IMR-90 (cell line): ENCODE measurements around the gene MYOM1. TPM values are rescaled to one million over a fixed set of nuclear protein-coding genes. Genes with fewer than 3 reads are reported as not detected.

ENCODE experiments used
- ATAC-seq: fragments of 200-7000 bp; cut with Tn5 transposase; 2 replicates; pipeline ENCODE4 v1.9.1; 2020; ENCODE audit warnings: low read depth, mild to moderate bottlenecking, moderate library complexity
- BruUV-seq: library from RNA; stranded (reverse); fragments of 400-500 nt; replicated peaks from 2 replicates; lab custom pipeline; 2021; lab: Mats Ljungman, UMichigan
- CTCF ChIA-PET: fragments of 300-600 bp; formaldehyde crosslinking; extraction: SDS; loops from one replicate; lab custom pipeline; 2021; ENCODE audit warnings: antibody characterized with exemption; lab: Yijun Ruan, JAX
- POLR2A ChIA-PET: fragments of 300-600 bp; sonication (Branson Sonifier 250); formaldehyde crosslinking; loops from one replicate; lab custom pipeline; 2022; ENCODE audit warnings: antibody characterized with exemption; ENCODE audit not compliant: unreplicated experiment; lab: Charles Lee
- DNase-seq: peaks from one replicate; pipeline ENCODE4 v3.0.0; 2013
- H2AFZ ChIP-seq: replicated peaks from 2 replicates; pipeline ENCODE3; 2013; ENCODE audit warnings: low read length, mild to moderate bottlenecking; ENCODE audit not compliant: poor library complexity
- H2AK5ac ChIP-seq: 2 replicates; pipeline ENCODE4 v1.6.1; 2013; ENCODE audit warnings: low read depth, low read length, inconsistent platforms
- H2AK9ac ChIP-seq: replicated peaks from 2 replicates; pipeline ENCODE3; 2013; ENCODE audit warnings: mild to moderate bottlenecking, low read depth, low read length, moderate library complexity; ENCODE audit not compliant: poor library complexity
- H2BK120ac ChIP-seq: 2 replicates; pipeline ENCODE4 v1.6.1; 2013; ENCODE audit warnings: low read depth, low read length, inconsistent platforms
- H2BK15ac ChIP-seq: 3 replicates; pipeline ENCODE4 v1.6.1; 2013; ENCODE audit warnings: low read depth, low read length, inconsistent platforms
- H2BK20ac ChIP-seq: 2 replicates; pipeline ENCODE4 v1.6.1; 2013; ENCODE audit warnings: low read depth, mild to moderate bottlenecking, inconsistent platforms, low read length, moderate library complexity
- H2BK5ac ChIP-seq: 2 replicates; pipeline ENCODE4 v1.6.1; 2013; ENCODE audit warnings: mild to moderate bottlenecking, low read depth, low read length, inconsistent platforms; ENCODE audit not compliant: poor library complexity, severe bottlenecking
- H3K14ac ChIP-seq: replicated peaks from 2 replicates; pipeline ENCODE4 v1.6.1; 2013; ENCODE audit warnings: low read depth, low read length, inconsistent platforms
- H3K18ac ChIP-seq: 2 replicates; pipeline ENCODE4 v1.6.1; 2013; ENCODE audit warnings: low read depth, low read length, control low read depth
- H3K23ac ChIP-seq: 2 replicates; pipeline ENCODE4 v1.6.1; 2013; ENCODE audit warnings: low read depth, low read length, inconsistent platforms
- H3K27ac ChIP-seq: 2 replicates; pipeline ENCODE4 v1.5.1; 2013; ENCODE audit warnings: mild to moderate bottlenecking, control low read depth, low read length; ENCODE audit not compliant: insufficient read depth
- H3K27me3 ChIP-seq: 2 replicates; pipeline ENCODE4 v1.6.1; 2013; ENCODE audit warnings: low read length; ENCODE audit not compliant: control insufficient read depth, insufficient read depth
- H3K36me3 ChIP-seq: 2 replicates; pipeline ENCODE4 v1.6.1; 2013; ENCODE audit warnings: low read length, mixed read lengths; ENCODE audit not compliant: control insufficient read depth, insufficient read depth
- H3K4ac ChIP-seq: 2 replicates; pipeline ENCODE4 v1.6.1; 2013; ENCODE audit warnings: low read depth, low read length, inconsistent platforms
- H3K4me1 ChIP-seq: 2 replicates; pipeline ENCODE4 v1.6.1; 2013; ENCODE audit warnings: low read length, mixed read lengths; ENCODE audit not compliant: control insufficient read depth, insufficient read depth
- H3K4me2 ChIP-seq: 2 replicates; pipeline ENCODE4 v1.6.1; 2013; ENCODE audit warnings: low read depth, mild to moderate bottlenecking, control low read depth, low read length, moderate library complexity
- H3K4me3 ChIP-seq: 2 replicates; pipeline ENCODE4 v1.5.1; 2013; ENCODE audit warnings: low read depth, mild to moderate bottlenecking, control low read depth, low read length, moderate library complexity; ENCODE audit not compliant: insufficient read depth
- H3K56ac ChIP-seq: 2 replicates; pipeline ENCODE4 v1.6.1; 2013; ENCODE audit warnings: low read length, inconsistent platforms; ENCODE audit not compliant: insufficient read depth; ENCODE audit errors: extremely low read depth
- H3K79me1 ChIP-seq, 2 experiments: 2 replicates each; pipeline ENCODE4 v1.6.1; 2013; ENCODE audit warnings: low read length in 2 of 2, inconsistent platforms in 1 of 2, low read depth in 1 of 2
- H3K9ac ChIP-seq: 2 replicates; pipeline ENCODE4 v1.6.1; 2013; ENCODE audit warnings: low read depth, low read length, control low read depth
- H3K9me1 ChIP-seq: 2 replicates; pipeline ENCODE4 v1.6.1; 2013; ENCODE audit warnings: low read length, inconsistent platforms; ENCODE audit not compliant: insufficient read depth
- H3K9me3 ChIP-seq: 2 replicates; pipeline ENCODE4 v1.6.1; 2013; ENCODE audit warnings: low read length; ENCODE audit not compliant: control insufficient read depth, insufficient read depth
- H4K20me1 ChIP-seq: 2 replicates; pipeline ENCODE4 v1.6.1; 2013; ENCODE audit warnings: low read length, inconsistent platforms; ENCODE audit not compliant: insufficient read depth
- H4K5ac ChIP-seq: 2 replicates; pipeline ENCODE4 v1.6.1; 2013; ENCODE audit warnings: mild to moderate bottlenecking, low read depth, low read length, control low read depth
- H4K8ac ChIP-seq, 2 experiments: 2 replicates each; pipeline ENCODE4 v1.6.1; 2013; ENCODE audit warnings: low read depth in 2 of 2, low read length in 2 of 2, control low read depth in 1 of 2, inconsistent platforms in 1 of 2
- H4K91ac ChIP-seq: 2 replicates; pipeline ENCODE4 v1.6.1; 2013; ENCODE audit warnings: low read depth, low read length, inconsistent platforms; ENCODE audit not compliant: insufficient read depth
- BHLHE40 ChIP-seq: fragments of 150-350 bp; IDR thresholded peaks from 2 replicates; pipeline ENCODE4 v1.6.1; 2016; ENCODE audit warnings: mild to moderate bottlenecking, low read depth, low read length
- CEBPB ChIP-seq: IDR thresholded peaks from 2 replicates; pipeline ENCODE4 v1.6.1; 2012; ENCODE audit warnings: low read depth, low read length, improper control_type of control experiment
- CHD1 ChIP-seq: IDR thresholded peaks from 2 replicates; pipeline ENCODE4 v1.6.1; 2012; ENCODE audit warnings: low read depth, low read length, improper control_type of control experiment
- CTCF ChIP-seq: conservative IDR thresholded peaks from 2 replicates; pipeline ENCODE4 v1.5.1; 2012; ENCODE audit warnings: mild to moderate bottlenecking, low read depth, low read length, improper control_type of control experiment
- FOS ChIP-seq: fragments of 150-350 bp; IDR thresholded peaks from 2 replicates; pipeline ENCODE4 v1.6.1; 2016; ENCODE audit warnings: low read depth, low read length
- MAZ ChIP-seq: IDR thresholded peaks from 2 replicates; pipeline ENCODE4 v1.6.1; 2012; ENCODE audit warnings: low read depth, mild to moderate bottlenecking, low read length, improper control_type of control experiment, moderate library complexity, borderline replicate concordance
- MXI1 ChIP-seq: IDR thresholded peaks from 2 replicates; pipeline ENCODE4 v1.6.1; 2012; ENCODE audit warnings: low read depth, mild to moderate bottlenecking, low read length, moderate library complexity, borderline replicate concordance
- POLR2A ChIP-seq: IDR thresholded peaks from 2 replicates; pipeline ENCODE4 v1.6.1; 2012; ENCODE audit warnings: mild to moderate bottlenecking, low read depth, low read length
- SMC3 ChIP-seq: fragments of 150-350 bp; IDR thresholded peaks from 2 replicates; pipeline ENCODE4 v1.6.1; 2016; ENCODE audit warnings: low read depth, mild to moderate bottlenecking, antibody characterized with exemption, low read length, moderate library complexity
- USF2 ChIP-seq: fragments of 150-350 bp; IDR thresholded peaks from 2 replicates; pipeline ENCODE4 v1.6.1; 2017; ENCODE audit warnings: mild to moderate bottlenecking, antibody characterized with exemption, low read length, low read depth
- WGBS, 2 experiments: methylation state at CpG; one replicate each; pipeline versions ENCODE4 v1.1.5 to v1.1.7; 2013; ENCODE audit warnings: missing lambda C conversion rate in 2 of 2; ENCODE audit not compliant: insufficient read length in 1 of 2; ENCODE audit errors: extremely low coverage in 2 of 2; 5-methylcytosine and 5-hydroxymethylcytosine counted together
- dilution Hi-C: fragments of 300-500 bp; cut with HindIII; formaldehyde crosslinking; loops from one replicate; pipeline ENCODE4 v1.14.3; 2018; ENCODE audit warnings: low sequenced_read_pairs; ENCODE audit not compliant: unreplicated experiment
- in situ Hi-C: fragments of 300-500 bp; cut with MboI; formaldehyde crosslinking; loops from 3 replicates; pipeline ENCODE4 v1.14.3; 2019; ENCODE audit warnings: low sequenced_read_pairs, inconsistent platforms, mixed read lengths
- intact Hi-C: fragments of 100-400 bp; cut with micrococcal nuclease; formaldehyde crosslinking; loops from 2 replicates; pipeline ENCODE4 v1.10.0; 2022
- polyA plus RNA-seq, 3 experiments: library from polyadenylated mRNA; depleted of rRNA; stranded (reverse); fragments of >200 nt; gene quantifications; 2 replicates each; pipeline ENCODE4 v1.2.3, GENCODE V29; 2012; ENCODE audit warnings: low replicate concordance in 1 of 3
- total RNA-seq: library from RNA; depleted of rRNA; stranded (reverse); fragments of >200 nt; gene quantifications from 2 replicates; pipeline ENCODE4 v1.2.3, GENCODE V29; 2012

Gene MYOM1
- total and polyA plus RNA-seq, 2 of the 4 experiments (the other 2 are of a cell fraction), result under 0.01 to 0.10 TPM

- Histone ChIP-seq H2BK15ac (no peak overlapping the region), H2AK5ac (no peak overlapping the region), H3K4me2 (no peak overlapping the region), H3K4me3 (no peak overlapping the region), H2BK5ac (no peak overlapping the region), H4K20me1 (no peaks in the 10 kb centered on the region), H3K79me1 (no peaks in the 10 kb centered on the region), H4K8ac (no peak overlapping the region), H3K18ac (no peak overlapping the region), H4K91ac (no peak overlapping the region), H2AFZ (no peak overlapping the region), H3K14ac (no peak overlapping the region), H3K4ac (no peak overlapping the region), H3K27ac (no peak overlapping the region), H3K4me1 (no peaks in the 10 kb centered on the region), H3K27me3 (peaks cover 8% of the 10 kb centered on the region), H2AK9ac (no peak overlapping the region), H2BK120ac (no peak overlapping the region), H4K5ac (no peak overlapping the region), H3K9ac (no peak overlapping the region), H3K36me3 (no peaks in the 10 kb centered on the region), H2BK20ac (no peak overlapping the region), H3K23ac (no peak overlapping the region), H3K9me3 (no peaks in the 10 kb centered on the region), H3K9me1 (no peaks in the 10 kb centered on the region), H3K56ac (no peak overlapping the region)
- no peak for DNase-seq
- no TSS peak for BruUV-seq
- peak; percentile 49 for ATAC-seq
- dilution Hi-C loops (no loop called here), in situ Hi-C loops (no loop called here), intact Hi-C loops (no loop called here)
- no peak for TF ChIP-seq USF2
- TF ChIP-seq SMC3, result no peak
- TF ChIP-seq MAZ, result no peak
- no peak for TF ChIP-seq BHLHE40
- no peak for TF ChIP-seq POLR2A
- TF ChIP-seq MXI1, result no peak
- no peak for TF ChIP-seq CEBPB
- no peak for TF ChIP-seq FOS
- TF ChIP-seq CHD1, result no peak
- TF ChIP-seq CTCF, result no peak
- ChIA-PET CTCF (interaction anchor here (1.3 kb wide), 1 partner anchor 9 kb away, joined by 4 read pairs; no protein-coding TSS in a partner anchor), POLR2A (no interaction called here)
- no CpG with 5 or more reads among the region's 3 CpGs for WGBS, 2 experiments
These were observed 1.7 kb downstream of the MYOM1 start for GRCh38 chr18:3217948-3218647.
